ENCODE results near the gene ERP29.

The ERP29 gene

DNA sequence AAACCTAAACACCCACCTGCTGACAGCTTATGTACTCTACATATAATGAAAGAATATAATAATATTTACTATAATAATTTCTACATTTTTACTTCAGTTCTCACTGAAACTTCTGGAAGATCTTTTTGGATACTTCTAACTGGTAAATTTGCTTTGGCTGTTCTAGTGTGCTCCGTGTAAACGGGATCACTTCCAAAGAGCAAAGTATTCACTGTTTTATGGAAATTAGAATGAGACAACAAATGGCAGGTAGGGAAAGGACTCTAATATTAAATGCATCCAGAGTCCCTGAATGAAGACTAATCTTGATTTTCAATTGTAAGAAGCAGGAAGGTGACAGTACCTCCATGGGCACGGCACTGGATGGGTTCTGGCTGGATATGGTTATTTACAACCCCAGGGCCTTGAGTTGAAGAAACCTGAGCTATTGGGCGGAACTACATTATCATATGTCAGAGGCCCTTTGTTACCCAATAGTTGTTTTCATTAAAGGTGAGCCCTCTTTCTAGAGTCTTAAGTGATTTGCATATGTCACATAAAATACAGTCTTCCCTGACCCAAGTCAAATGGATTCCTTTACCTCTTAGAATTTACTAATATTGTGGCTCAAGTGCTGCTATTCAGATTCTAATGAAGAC, 10.7 kb downstream of the ERP29 start:
- TF ChIP-seq CTCF (IDR thresholded peaks at IDR 0.05; ENCODE audit: low read depth, low read length) = no peak
- no peaks in the 10 kb centered on the region for H3K9me3 ChIP-seq (ENCODE audit: severe bottlenecking)
- no peak overlapping the region for H3K27ac ChIP-seq
- peaks cover 55% of the 10 kb centered on the region for H3K36me3 ChIP-seq
- no peak overlapping the region for H3K4me3 ChIP-seq (ENCODE audit: low read depth, low read length)
- H3K27me3 ChIP-seq (ENCODE audit: insufficient read depth, low read depth, severe bottlenecking) = no peaks in the 10 kb centered on the region
- DNase-seq = no peak

DNA sequence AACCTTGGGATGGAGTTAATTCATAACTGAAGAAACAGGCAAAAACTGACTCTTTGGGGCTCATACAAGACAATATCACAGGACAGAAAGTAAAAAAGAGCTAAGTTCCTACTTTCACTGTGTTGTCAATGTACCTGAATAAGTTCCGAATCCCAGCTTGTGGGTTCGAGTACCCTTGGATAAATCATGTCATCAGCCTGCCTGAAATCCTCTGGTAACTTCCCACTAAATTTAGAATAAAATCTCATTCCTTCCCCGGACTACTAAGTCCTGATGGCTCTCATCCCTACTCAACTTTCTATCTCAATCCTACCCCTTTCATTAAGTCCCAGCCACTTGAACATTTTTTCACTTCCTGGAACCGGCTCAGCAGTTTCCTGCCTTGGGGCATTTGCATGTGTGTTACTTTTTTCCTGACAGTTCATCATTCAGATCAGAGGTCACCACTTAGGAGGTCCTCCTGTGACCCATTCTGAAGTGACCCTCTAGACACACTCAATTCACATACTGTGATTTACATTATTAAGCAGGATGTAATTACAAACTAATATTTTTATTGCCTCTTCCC, 12.7 kb downstream of the ERP29 start:
- H3K27me3 ChIP-seq (ENCODE audit: insufficient read depth, low read depth, severe bottlenecking) = no peaks in the 10 kb centered on the region
- no peak overlapping the region for H3K4me3 ChIP-seq (ENCODE audit: low read depth, low read length)
- no peak overlapping the region for H3K27ac ChIP-seq
- no peak for TF ChIP-seq CTCF (IDR thresholded peaks at IDR 0.05; ENCODE audit: low read depth, low read length)
- no peak for DNase-seq
- no peaks in the 10 kb centered on the region for H3K9me3 ChIP-seq (ENCODE audit: severe bottlenecking)
- peaks cover 53% of the 10 kb centered on the region for H3K36me3 ChIP-seq

DNA sequence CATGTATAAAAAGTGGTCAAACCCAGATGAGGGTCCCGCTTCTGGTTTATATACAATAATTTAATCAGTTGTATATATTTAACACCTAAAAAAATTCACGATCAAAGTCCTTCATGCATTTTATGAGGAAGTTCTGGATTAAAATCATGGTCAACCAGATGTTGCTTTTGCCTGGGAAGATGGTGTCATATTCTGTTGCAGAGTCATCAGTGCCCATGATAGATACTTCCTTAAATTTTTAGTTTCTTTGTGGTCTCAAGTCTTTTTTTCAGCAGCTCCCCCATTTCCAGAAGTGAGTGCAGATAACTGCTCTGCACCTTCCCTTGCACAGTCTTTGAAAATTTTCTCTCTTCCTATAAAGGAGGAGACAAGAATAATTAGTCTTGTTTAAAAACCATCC, 16.1 kb downstream of the ERP29 start:
- H3K27ac ChIP-seq = no peak overlapping the region
- no peak for TF ChIP-seq CTCF (IDR thresholded peaks at IDR 0.05; ENCODE audit: low read depth, low read length)
- DNase-seq = no peak
- H3K36me3 ChIP-seq = peaks cover 51% of the 10 kb centered on the region
- H3K27me3 ChIP-seq (ENCODE audit: insufficient read depth, low read depth, severe bottlenecking) = no peaks in the 10 kb centered on the region
- H3K9me3 ChIP-seq (ENCODE audit: severe bottlenecking) = no peaks in the 10 kb centered on the region
- H3K4me3 ChIP-seq (ENCODE audit: low read depth, low read length) = no peak overlapping the region

GRCh38 chr12:112031472-112031871, 18.2 kb downstream of the ERP29 start:
- no peaks in the 10 kb centered on the region for H3K27me3 ChIP-seq (ENCODE audit: insufficient read depth, low read depth, severe bottlenecking)
- peaks cover 67% of the 10 kb centered on the region for H3K36me3 ChIP-seq
- no peak overlapping the region for H3K4me3 ChIP-seq (ENCODE audit: low read depth, low read length)
- H3K9me3 ChIP-seq (ENCODE audit: severe bottlenecking) = no peaks in the 10 kb centered on the region
- H3K27ac ChIP-seq = peak overlapping the region; percentile 5; the same call in 1 of the 2 replicates
- no peak for DNase-seq
- TF ChIP-seq CTCF (IDR thresholded peaks at IDR 0.05; ENCODE audit: low read depth, low read length) = no peak

GRCh38 chr12:112032292-112032691, 19.1 kb downstream of the ERP29 start:
- H3K27me3 ChIP-seq (ENCODE audit: insufficient read depth, low read depth, severe bottlenecking) = no peaks in the 10 kb centered on the region
- peaks cover 71% of the 10 kb centered on the region for H3K36me3 ChIP-seq
- no peaks in the 10 kb centered on the region for H3K9me3 ChIP-seq (ENCODE audit: severe bottlenecking)
- H3K4me3 ChIP-seq (ENCODE audit: low read depth, low read length) = no peak overlapping the region
- no peak overlapping the region for H3K27ac ChIP-seq
- no peak for DNase-seq
- no peak for TF ChIP-seq CTCF (IDR thresholded peaks at IDR 0.05; ENCODE audit: low read depth, low read length)

Data from WERI-Rb-1 (cell line).